Measurements from ENCODE around the gene FUT8. TPM values are rescaled to one million over a fixed set of nuclear protein-coding genes. Genes with fewer than 3 reads are reported as not detected.

The FUT8 gene
- total RNA-seq, 1 experiment from 2014 or later = 52.9 TPM

- no peak for DNase-seq (ENCODE audit: low read depth)
These were observed 78.7 kb downstream of the FUT8 start for GRCh38 chr14:65491274-65491673.

- DNase-seq (ENCODE audit: low read depth) = no peak
These were observed 79.7 kb downstream of the FUT8 start for GRCh38 chr14:65492266-65492665.

GRCh38 chr14:65495196-65495595 is 82.7 kb downstream of the FUT8 start:
- peak; percentile 21 for DNase-seq (ENCODE audit: low read depth)

- peak; percentile 25 for DNase-seq (ENCODE audit: low read depth)
These were observed 83.9 kb downstream of the FUT8 start for GRCh38 chr14:65496178-65496993.

- no peak for DNase-seq (ENCODE audit: low read depth)
These were observed 86.6 kb downstream of the FUT8 start for GRCh38 chr14:65499138-65499537.

- DNase-seq (ENCODE audit: low read depth) = no peak
These were observed 87.5 kb downstream of the FUT8 start for GRCh38 chr14:65500075-65500474.

- DNase-seq (ENCODE audit: low read depth) = no peak
These were observed 88.8 kb downstream of the FUT8 start for GRCh38 chr14:65501328-65501727.

GRCh38 chr14:65502676-65503124 is 90.2 kb downstream of the FUT8 start:
- DNase-seq (ENCODE audit: low read depth) = peak; percentile 85

GRCh38 chr14:65503771-65504170 is 91.2 kb downstream of the FUT8 start:
- no peak for DNase-seq (ENCODE audit: low read depth)

GRCh38 chr14:65506801-65507200 is 94.3 kb downstream of the FUT8 start:
- DNase-seq (ENCODE audit: low read depth) = no peak

- DNase-seq (ENCODE audit: low read depth) = no peak
These were observed 97.3 kb downstream of the FUT8 start for GRCh38 chr14:65509842-65510241.

- DNase-seq (ENCODE audit: low read depth) = no peak
These were observed 101.1 kb downstream of the FUT8 start for GRCh38 chr14:65513671-65514070.

GRCh38 chr14:65517635-65518542 is 105.4 kb downstream of the FUT8 start:
- DNase-seq (ENCODE audit: low read depth) = no peak

- DNase-seq (ENCODE audit: low read depth) = no peak
These were observed 115.5 kb downstream of the FUT8 start for GRCh38 chr14:65528069-65528468.

- no peak for DNase-seq (ENCODE audit: low read depth)
These were observed 118.6 kb downstream of the FUT8 start for GRCh38 chr14:65531148-65531547.

- no peak for DNase-seq (ENCODE audit: low read depth)
These were observed 121.3 kb downstream of the FUT8 start for GRCh38 chr14:65533736-65534404.

- DNase-seq (ENCODE audit: low read depth) = no peak
These were observed 124.4 kb downstream of the FUT8 start for GRCh38 chr14:65536781-65537423.

- no peak for DNase-seq (ENCODE audit: low read depth)
These were observed 136.3 kb downstream of the FUT8 start for GRCh38 chr14:65548878-65549277.

- no peak for DNase-seq (ENCODE audit: low read depth)
These were observed 136.9 kb downstream of the FUT8 start for GRCh38 chr14:65549429-65549828.

- DNase-seq (ENCODE audit: low read depth) = no peak
These were observed 138.5 kb downstream of the FUT8 start for GRCh38 chr14:65550779-65551643.

Measured in LHCN-M2 (cell line).